Measurements from ENCODE around the gene TRIP11. TPM values are rescaled to one million over a fixed set of nuclear protein-coding genes. Genes with fewer than 3 reads are reported as not detected.

Gene TRIP11
- total RNA-seq, 1 donor from 2014 or later, result 41.9 TPM

DNA sequence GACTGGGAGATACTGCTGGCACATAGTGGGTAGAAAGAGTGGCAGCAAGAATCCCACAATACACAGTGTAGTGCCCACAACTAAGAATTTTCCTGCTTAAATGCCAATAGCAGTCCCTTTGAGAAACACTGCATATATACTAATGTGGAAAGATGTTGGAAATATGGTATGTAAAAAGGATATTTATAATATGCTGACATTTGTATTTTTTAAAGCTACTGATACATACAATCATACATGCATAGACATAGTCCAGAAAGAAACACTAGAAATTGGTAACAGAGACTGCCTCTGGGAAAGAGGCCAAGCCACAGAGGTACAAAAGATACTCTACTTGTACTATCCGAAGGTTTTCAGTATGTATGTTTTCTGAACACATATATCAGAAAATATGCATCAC, 30.3 kb downstream of the TRIP11 start:
- DNase-seq, result no peak

DNA sequence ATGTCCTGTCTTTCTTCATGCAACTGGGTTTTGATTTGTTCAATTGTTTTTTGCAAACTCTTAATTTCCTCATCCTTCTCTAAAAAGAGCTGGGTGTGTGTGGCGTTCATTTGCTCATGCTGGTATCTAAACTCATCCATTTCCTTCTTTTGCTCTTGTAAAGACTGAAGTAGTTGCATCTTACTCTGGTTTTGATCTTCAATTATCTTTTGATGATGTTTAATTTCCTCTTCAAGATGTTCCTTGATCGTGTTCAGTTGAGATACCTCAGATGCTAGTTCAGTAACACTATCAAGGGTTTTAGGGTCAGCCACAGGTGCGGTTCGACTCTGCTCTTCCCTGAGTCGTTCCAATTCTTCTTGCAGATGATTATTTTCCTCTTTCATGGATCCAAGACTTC, 34.8 kb downstream of the TRIP11 start:
- DNase-seq, result no peak

DNA sequence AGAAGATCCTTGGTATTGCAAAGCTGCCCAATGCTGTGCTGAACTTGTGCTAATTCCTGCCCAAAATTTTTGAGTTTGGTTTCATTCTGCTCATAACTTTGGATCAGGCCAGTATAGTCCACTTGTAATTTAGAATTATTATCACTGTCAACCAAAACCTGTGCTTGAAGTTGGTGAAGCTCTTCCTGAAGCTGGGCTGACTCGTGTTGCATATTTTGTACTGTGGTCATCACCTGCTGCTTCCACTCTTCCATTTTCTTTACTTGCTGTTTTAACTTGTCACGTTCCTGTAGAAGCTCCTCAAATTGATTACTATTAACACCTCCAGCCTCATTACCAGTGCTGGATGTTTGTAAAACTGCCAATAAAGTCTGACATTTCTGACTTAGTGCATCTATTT, 35.8 kb downstream of the TRIP11 start:
- DNase-seq, result no peak

DNA sequence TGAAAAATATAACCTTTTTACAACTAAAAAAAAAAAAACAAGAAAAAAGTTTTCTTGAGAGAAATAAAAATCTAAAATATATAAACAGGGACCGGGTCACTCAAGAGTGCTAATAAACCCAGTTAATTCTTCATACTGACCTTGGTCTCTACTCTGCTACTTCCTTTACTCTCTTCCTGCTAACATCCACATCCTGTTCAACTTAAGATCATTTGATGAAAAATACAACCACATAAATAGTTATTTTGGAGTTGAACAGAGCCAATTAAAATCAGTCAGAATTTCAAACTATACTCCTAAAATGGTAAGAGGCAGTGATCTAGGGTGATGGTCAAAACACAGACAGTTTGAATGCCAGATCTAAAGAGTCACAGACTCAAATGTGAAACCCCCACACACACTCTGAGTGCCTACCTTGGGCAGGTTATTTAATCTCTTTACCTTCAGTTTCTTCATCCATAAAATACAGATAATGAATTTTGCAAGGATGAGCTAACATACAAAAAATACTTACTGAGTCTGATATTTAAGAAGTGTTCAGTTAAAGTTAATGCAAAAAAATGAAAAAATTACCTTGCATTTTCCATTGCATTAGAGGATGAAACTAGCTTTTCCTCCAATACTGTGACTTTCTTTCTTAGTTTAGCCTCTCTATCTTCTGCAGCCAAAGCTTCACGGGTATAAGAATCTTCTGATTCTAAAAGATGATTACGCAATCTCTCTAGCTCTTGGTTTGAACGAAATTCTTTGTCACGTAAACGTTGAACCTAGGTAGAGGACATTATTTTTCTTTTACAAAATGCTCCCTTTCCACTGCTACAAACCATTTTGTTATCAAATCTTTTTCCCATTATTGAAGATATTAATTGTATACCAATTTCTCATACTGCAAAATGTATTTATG, 40.9 kb downstream of the TRIP11 start:
- no peak for DNase-seq

DNA sequence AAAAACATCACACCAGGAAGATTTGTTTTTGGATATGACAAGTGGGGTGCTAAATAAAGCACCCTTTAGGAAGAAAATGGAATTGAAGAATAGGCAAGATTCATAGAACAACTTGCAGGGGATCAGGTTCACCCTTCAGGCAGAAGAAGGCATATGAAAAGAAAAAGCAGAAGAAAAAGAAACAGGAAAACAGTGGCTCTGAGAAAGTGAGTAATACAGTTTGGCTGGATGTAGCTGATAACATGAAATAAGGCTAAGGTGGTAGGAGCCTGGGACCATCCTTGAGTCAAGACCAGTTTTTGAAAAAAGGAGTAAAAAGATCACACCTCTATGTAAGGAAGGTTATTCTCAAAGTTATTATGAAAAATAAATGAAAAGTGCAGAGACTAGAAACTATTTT, 42.4 kb downstream of the TRIP11 start:
- DNase-seq, result no peak

DNA sequence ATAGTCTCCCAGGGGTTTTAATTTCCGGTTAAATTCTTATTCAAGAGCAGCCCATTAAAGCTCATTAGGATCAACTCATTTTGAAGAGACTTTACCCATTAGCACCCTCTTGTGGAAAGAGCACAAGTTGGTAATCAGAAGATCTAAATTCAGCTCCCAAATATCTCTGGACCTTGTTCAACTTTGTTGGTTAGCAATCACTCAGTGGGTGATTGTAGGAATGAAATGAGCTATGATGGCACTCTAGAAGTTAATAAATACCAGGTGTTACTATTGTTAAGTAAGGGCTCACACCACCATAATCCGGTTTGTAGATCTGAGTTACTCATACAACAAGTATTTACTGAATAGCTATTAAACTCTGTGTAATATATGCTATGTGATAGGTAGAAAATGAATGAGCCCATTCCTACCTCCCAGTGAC, 42.9 kb downstream of the TRIP11 start:
- peak; percentile 36 for DNase-seq

DNA sequence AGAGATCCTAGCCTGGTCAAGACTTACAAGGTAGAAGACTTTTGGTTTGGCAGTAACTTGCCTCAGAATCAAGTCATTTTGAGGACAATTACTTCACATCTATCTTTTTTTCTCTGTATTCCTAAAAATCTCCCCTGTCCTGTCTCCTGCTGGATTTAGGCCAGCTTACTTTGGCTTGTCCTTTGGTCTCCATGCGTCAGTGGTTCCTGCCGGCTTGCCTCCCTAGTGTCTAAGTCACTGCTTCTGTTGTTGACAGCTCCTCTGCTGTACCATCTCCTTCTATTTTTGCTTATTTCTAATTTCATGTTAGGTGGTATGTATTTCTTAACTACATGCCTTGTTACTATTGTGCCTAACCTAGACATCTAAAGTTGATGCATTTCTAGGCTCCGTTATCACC, 52.7 kb downstream of the TRIP11 start:
- no peak for DNase-seq

DNA sequence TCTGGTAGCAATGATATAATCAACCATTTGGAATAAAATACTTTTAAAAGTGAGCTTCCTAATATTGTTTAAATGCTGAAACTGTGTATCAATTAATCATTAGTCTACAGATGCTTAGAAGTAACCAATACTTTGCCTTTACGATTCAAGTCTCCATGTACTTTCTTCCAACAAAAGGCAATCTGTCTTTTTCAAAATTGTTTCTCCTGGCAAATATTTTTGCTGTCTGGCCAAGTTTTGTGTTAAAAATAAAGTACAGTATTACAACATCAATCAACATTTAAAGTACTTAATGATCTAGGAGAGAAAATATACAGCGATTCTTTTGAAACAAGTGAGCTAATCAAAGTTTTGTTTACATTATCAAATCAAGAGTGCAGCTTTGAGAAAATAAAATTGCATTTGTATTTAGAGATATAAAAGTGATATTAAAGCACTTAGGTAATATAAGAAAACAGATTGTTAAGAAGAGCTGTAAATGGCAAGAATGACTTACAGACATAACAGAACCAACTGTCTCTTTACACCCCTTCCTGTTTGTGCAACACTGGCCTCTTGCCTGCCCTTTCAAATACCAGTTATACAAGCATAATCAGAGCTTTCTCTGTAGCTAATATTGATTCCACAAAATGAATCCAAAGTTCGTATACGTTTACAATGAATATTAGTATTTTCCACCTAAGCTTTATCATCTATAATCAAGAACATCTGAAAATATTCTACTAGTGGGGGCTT, 54.2 kb downstream of the TRIP11 start:
- no peak for DNase-seq

DNA sequence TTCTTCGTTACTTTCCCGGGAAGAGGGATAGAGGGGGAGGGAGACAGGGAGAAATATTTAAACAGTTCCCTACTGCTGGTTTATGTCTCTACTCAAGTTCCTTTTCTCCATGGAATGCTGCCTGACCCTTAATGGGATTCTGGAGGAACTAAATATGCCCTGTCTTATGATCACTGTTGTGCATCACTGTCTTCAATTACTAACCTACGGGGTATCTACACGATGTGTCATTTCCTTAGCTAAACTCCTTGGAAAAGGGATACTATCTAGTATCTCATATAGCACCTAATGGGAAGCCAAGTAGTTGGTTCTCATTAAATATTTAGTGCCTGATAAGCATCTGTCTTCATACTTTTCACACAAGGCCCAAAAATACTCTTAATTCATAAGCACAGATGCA, 54.9 kb downstream of the TRIP11 start:
- DNase-seq, result no peak

DNA sequence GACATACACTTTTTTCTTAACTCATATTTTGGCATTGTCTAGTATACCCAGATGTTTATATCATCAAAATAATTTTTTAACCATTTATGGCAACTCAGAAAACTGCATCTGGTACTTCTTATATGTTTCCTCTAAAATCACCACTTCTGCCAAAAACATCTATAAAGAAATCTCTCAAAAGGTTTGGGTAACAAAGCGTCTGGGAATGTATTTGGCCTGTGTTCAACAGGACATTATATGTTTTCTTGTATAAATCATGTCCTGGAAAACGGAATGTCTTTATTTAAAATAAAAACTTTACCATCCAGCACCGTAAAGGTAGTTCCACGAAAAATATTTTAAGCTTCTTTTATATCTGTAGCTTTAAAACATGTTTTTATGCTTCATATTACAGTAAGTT, 56.3 kb downstream of the TRIP11 start:
- DNase-seq, result no peak

DNA sequence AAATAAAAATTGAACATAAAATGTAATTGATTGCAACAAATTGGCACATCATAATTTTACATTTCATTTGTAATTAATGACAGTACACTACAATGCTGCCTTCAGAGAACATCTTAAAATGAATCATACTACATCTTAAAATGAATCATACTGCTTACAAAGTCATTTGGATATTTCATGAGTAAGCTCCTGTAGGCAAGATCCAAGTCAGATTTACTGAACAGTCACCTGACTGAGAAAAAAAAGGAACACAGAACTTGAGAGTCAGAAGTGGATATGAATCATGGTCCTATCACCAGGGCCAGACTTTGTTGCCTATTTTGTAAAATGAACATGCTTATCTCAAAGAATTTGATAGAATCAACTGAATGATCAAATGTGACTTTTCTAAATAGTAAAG, 59.7 kb downstream of the TRIP11 start:
- DNase-seq, result no peak

DNA sequence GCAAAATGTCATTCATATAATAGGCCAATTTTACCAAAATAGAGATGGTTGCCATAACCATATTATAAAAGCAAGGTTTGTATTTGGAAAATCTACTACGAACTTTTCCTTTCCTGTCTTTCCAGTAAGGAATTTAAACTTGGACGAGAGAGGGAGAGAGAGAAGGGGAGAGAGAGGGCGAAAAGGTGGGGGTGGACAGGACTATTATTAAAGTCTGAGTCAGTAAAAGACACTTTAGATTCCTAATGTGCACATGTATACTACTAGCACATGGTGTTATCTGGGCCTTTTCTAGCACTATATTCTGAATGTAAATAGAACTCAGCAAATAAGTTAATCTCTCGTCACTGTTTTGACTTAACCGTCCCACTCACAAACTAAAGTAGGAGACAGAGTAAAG, 62.0 kb downstream of the TRIP11 start:
- no peak for DNase-seq

DNA sequence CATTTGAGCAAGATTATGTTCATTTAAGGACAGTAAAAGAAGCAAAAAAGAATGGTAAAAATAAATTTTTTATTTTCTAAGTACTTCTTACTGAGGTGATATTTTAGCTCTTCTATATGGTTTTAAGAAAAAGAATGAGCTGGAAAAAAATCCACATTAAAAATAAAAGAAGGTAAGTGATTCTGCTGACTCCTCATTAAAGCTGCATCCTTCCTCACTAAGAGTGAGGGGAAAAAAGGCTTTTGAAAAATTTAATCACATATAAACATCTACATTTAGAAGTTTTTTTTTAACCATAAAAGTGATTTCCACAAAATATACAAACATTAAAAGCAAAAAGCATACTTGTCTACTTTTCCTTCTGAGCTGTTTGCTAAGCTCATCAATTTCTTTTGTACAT, 64.1 kb downstream of the TRIP11 start:
- no peak for DNase-seq

DNA sequence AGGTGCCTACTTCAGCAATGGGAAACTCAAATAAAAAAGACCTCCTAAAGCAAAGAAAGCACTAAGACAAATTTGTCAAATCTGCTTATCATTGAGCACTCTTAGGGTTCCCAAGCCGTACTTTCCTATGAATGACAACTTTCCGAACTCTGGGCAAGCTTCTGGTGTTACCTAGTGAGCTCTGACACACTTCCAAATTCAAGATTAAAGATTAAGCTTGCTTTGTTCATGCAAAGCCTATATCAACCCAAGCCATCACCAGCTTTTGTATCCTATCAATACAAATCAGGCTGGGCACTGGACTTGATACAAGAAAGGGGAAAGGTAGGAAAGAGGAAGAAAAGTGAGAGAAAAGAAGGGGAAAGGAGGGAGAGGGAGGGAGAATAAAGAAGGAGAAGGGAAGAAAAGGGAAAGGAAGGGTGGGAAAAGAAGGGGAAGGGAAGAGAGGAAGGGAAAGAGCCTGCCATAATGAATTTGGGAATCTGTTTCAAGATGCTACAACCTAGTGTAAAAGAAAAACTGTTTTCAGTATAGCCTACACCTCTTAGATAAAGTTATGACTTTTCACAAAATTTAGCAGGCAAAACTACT, 68.6 kb downstream of the TRIP11 start:
- no peak for DNase-seq

DNA sequence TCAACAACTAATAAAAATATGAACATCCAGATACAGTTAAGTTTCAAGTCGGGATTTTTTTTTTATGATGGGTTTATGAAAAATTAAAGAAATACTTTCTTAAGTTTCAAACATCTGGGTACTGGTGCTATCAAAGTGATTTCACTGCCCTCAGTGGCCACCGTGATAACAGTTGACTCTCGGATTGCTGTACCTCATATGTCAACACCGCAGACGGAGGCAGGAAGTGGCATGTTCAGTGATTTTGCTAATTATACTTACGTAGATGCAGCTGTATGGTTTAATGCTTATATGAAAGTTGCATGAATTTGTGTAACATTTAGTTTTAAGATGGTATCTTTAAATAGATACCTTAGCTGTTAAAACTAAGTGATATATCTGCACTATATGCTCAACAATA, 71.6 kb downstream of the TRIP11 start:
- DNase-seq, result no peak

DNA sequence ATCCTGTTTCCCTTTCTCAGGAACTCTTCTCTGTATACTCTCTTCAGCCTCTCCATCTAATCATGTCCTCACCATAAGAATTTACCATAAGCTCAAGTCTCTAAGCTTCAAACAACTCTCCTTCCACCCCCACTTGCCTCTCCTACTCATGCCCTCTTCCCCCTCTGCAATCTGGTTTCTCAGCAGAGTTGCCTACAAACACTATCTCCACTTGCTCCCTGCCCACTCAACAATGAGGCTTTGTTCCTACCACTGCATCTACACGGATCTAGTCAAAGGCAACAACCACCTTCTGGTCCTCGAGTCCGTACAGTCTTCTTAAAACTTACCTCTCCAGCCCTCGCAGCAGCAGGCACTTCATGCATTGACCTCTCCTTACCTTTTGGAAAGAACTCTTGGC, 75.1 kb downstream of the TRIP11 start:
- no peak for DNase-seq

DNA sequence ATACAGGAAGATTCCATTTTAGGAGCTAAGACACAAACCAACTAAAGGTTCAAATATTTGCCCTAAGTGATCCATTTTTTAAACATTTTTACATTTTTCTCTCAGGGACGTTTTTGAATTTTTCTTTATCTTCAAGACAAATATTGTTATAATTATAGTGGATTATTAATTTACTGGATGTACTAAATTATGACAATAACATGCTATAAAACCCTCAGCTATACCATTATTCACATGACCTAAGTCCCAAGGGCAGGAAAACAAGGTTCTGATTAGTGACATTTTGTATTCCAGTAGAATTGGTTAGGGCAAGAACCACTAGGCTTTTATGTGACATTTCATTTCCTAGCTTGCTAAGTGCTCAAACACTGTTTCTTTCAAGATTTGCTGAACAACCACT, 75.8 kb downstream of the TRIP11 start:
- no peak for DNase-seq

DNA sequence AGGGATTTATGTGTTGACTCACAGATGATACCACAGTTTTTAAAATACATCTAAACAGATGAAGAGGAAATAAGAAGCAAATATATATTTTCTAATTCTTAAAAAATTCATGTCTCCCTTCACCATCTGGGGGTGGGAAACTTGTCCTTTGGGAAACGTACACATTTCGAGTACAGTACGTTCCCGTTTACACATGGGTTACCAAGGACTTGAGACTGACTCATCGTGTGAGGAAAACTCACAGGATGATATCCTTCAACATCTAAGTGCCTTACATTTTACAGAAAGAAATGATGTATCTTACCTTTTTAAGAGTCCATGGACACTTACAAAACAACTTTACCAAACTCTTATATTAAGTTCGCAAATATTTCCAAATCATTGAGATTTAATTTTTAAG, 76.4 kb downstream of the TRIP11 start:
- no peak for DNase-seq

DNA sequence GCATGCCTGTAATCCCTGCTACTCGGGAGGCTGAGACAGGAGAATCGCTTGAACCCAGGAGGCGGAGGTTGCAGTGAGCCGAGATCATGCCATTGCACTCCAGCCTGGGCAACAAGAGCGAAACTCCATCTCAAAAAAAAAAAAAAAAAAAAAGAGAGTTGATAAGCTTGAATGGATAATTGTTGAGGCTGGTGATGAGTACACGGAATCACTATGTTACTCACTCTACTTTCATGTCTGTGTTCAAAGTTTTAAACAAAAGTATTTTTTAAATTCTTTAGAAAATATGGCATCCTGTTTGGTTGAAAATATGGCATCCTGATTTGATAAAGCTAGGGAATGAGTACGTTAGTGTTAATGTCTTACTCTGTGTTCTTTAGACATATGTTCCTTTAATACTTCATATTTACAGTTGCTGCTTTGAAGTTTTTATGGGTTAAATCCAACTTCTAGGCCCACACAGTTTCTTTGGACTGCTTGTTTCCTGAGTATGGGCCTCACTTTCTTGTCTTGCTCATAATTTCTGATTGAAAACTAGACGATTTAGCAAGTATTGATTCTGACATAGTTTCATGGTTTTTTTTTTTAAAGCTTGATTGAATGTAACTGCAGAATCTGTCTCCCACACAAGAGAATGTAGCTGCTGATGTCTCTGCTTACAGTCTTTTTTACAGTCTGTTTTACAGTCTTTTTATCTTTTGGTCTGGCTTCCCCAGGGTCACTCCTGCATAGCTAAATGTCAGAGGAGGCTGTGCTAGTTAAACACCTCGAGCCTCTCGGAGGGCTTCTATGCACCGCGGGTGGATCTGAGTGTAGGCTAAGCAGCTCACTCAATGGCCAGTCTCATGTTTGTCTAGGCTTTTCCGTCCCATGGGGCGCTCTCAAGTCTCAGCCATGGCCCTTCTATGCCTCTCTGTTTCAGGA, 78.3 kb downstream of the TRIP11 start:
- no peak for DNase-seq

DNA sequence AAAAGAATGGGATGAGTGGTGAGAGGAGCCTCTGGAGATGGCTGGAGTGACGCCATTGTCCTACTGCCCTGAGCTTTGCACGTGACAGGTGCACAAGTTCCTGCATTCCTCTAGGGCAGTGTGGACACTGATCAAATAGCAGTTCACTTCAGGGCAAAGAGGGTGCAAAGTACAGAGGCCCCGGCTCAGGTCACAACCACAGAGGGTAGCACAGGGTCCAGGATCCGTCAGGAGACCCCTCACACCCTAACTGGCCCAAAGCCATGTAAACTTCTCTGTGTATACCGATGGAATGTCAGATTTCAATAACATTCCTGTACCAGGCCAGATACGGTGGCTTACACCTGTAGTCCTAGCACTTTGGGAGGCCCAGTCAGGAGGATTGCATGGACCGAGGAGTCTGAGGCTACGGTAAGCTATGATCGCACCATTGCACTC, 82.0 kb downstream of the TRIP11 start:
- no peak for DNase-seq

DNA sequence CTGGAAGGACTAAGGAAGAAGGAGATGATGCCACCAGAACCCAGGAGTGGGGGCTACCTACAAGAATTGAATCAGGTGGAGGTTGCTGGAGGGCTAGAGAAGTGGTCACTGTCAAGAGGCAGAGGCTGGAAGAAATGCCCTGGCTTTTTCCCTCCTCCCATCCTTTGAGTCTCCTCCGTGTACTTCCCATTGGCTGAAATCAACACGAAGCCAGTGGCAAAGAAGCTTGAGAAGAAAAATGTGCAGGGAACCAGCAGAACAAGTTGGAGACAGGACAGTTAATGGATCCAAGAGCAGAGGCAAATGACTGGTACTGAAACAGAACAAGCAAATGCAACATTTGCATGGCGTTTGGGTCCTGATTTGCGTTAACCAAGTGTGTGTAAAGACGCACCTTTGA, 83.2 kb downstream of the TRIP11 start:
- no peak for DNase-seq

DNA sequence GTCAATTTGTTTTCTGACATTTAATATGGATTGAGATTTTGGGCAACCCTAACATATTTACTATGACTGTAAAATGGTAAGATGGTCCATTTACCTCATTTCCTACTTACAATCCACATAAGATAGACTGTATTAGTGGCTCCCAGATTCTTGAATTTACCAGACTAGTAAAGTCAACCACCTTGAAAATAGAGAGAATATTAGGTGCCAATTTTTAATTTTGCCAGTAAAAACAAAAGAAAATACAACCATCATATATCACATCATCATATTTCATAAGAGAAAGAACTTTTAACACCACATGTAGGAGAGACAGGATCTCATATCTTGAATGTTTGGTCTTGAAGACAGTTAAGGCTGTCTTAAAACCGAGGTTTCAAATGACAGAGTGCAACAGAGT, 84.7 kb downstream of the TRIP11 start:
- no peak for DNase-seq
